Neural progenitor cell (in vitro differentiated cells): Measurements from ENCODE around the gene DSCAML1. TPM values are rescaled to one million over a fixed set of nuclear protein-coding genes. Genes with fewer than 3 reads are reported as not detected.

Experiments
- DNase-seq: peaks from one replicate; pipeline ENCODE4 v3.0.0-alpha.2; 2016; ENCODE audit warnings: low spot score
- H2AFZ ChIP-seq: fragments of 200-600 bp; sonication (generic); replicated peaks from 2 replicates; pipeline ENCODE4 v1.6.1; 2016; ENCODE audit warnings: antibody characterized with exemption
- H3F3A ChIP-seq: fragments of 200-600 bp; sonication (generic); 2 replicates; pipeline ENCODE4 v1.6.1; 2016; ENCODE audit warnings: antibody characterized with exemption, low read depth
- H3K27ac ChIP-seq: fragments of 200-600 bp; sonication (generic); 2 replicates; pipeline ENCODE4 v1.5.1; 2016; ENCODE audit warnings: mild to moderate bottlenecking
- H3K27me3 ChIP-seq: fragments of 200-600 bp; sonication (generic); 2 replicates; pipeline ENCODE4 v1.6.1; 2016; ENCODE audit warnings: mild to moderate bottlenecking, moderate library complexity
- H3K36me3 ChIP-seq: fragments of 200-600 bp; sonication (generic); 2 replicates; pipeline ENCODE4 v1.5.1; 2016
- H3K4me1 ChIP-seq: fragments of 200-600 bp; sonication (generic); 2 replicates; pipeline ENCODE4 v1.6.1; 2016; ENCODE audit warnings: mixed run types
- H3K4me2 ChIP-seq: fragments of 200-600 bp; sonication (generic); 2 replicates; pipeline ENCODE4 v1.6.1; 2016
- H3K4me3 ChIP-seq: fragments of 200-600 bp; sonication (generic); 2 replicates; pipeline ENCODE4 v1.5.1; 2016
- H3K79me2 ChIP-seq: fragments of 200-600 bp; sonication (generic); 2 replicates; pipeline ENCODE4 v1.6.1; 2016; ENCODE audit warnings: low read depth
- H3K9ac ChIP-seq: fragments of 200-600 bp; sonication (generic); 2 replicates; pipeline ENCODE4 v1.6.1; 2016
- H3K9me3 ChIP-seq: fragments of 200-600 bp; sonication (generic); 2 replicates; pipeline ENCODE4 v1.5.1; 2016; ENCODE audit warnings: low read depth
- H4K20me1 ChIP-seq: fragments of 200-600 bp; sonication (generic); 2 replicates; pipeline ENCODE4 v1.6.1; 2016; ENCODE audit warnings: low read depth
- H3K27ac Mint-ChIP-seq: 3 replicates; pipeline ENCODE4 v1.8.0; 2021; ENCODE audit warnings: mixed read lengths
- H3K27me3 Mint-ChIP-seq: 2 replicates; pipeline ENCODE4 v1.8.0; 2022; ENCODE audit warnings: low read depth, mild to moderate bottlenecking, inconsistent platforms, moderate library complexity, mixed read lengths; ENCODE audit not compliant: insufficient read depth
- H3K36me3 Mint-ChIP-seq: 3 replicates; pipeline ENCODE4 v1.8.0; 2021; ENCODE audit warnings: mixed read lengths
- H3K4me1 Mint-ChIP-seq: 3 replicates; pipeline ENCODE4 v1.8.0; 2021; ENCODE audit warnings: mixed read lengths
- H3K4me3 Mint-ChIP-seq: 3 replicates; pipeline ENCODE4 v1.8.0; 2021; ENCODE audit warnings: mild to moderate bottlenecking, moderate library complexity, mixed read lengths
- H3K9me3 Mint-ChIP-seq: 3 replicates; pipeline ENCODE4 v1.8.0; 2020; ENCODE audit warnings: mixed read lengths
- EZH2 ChIP-seq: fragments of 200-600 bp; sonication (generic); IDR thresholded peaks from 2 replicates; pipeline ENCODE4 v1.6.1; 2017; ENCODE audit warnings: antibody characterized with exemption, mild to moderate bottlenecking, moderate library complexity
- EZH2phosphoT487 ChIP-seq: fragments of 200-600 bp; sonication (generic); IDR thresholded peaks from 2 replicates; pipeline ENCODE4 v1.6.1; 2017; ENCODE audit warnings: antibody characterized with exemption
- total RNA-seq: library from RNA; depleted of rRNA; stranded (reverse); fragments of >200 nt; gene quantifications from 2 replicates; pipeline ENCODE4 v1.2.3, GENCODE V29; 2015; ENCODE audit warnings: low replicate concordance
- TF ChIP-seq, protein P1 (sequence below): fragments of 200-600 bp; sonication (generic); IDR thresholded peaks from 2 replicates; pipeline ENCODE4 v1.5.1; 2017; ENCODE audit warnings: antibody characterized with exemption, mild to moderate bottlenecking

The DSCAML1 gene
- total RNA-seq, 1 donor from 2014 or later = 0.06 TPM

DNA sequence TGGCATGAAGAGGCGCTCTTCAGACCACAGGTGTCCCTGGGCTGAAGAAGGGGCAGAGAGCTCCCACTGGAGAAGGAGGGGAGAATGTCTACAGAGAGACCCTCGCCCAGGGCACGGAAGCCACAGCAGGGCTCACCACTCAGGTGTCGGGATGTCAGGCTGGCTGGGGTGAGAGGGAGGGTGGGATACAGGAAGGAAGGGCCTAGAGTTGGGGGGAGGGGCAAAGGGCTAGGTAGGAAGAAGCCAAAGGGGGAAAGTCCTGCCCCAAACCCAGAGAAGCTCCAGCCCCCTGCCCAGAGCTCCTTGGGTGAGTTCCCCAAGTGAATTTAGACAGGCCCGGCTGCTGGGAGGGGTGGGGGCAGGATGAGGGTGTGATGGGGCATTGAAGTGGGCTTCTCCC is 237.3 kb downstream of the DSCAML1 start:
- H3K27me3 Mint-ChIP-seq = peaks cover 28% of the 10 kb centered on the region
- no peak overlapping the region for H3K27ac ChIP-seq
- H3K9me3 ChIP-seq = no peaks in the 10 kb centered on the region
- H3K4me3 ChIP-seq = no peak overlapping the region
- no peaks in the 10 kb centered on the region for H3K36me3 Mint-ChIP-seq
- peaks cover 37% of the 10 kb centered on the region for H3K4me1 Mint-ChIP-seq
- peaks cover 3% of the 10 kb centered on the region for H3K9me3 Mint-ChIP-seq
- DNase-seq = no peak
- H3K79me2 ChIP-seq = no peaks in the 10 kb centered on the region
- H3K27me3 ChIP-seq = no peaks in the 10 kb centered on the region
- H3K27ac Mint-ChIP-seq = no peak overlapping the region
- H3K36me3 ChIP-seq = no peaks in the 10 kb centered on the region
- no peak overlapping the region for H3K9ac ChIP-seq
- H3F3A ChIP-seq = no peaks in the 10 kb centered on the region
- H3K4me3 Mint-ChIP-seq = no peak overlapping the region
- H2AFZ ChIP-seq = no peak overlapping the region
- TF ChIP-seq EZH2phosphoT487 = no peak
- TF ChIP-seq, protein P1, sequence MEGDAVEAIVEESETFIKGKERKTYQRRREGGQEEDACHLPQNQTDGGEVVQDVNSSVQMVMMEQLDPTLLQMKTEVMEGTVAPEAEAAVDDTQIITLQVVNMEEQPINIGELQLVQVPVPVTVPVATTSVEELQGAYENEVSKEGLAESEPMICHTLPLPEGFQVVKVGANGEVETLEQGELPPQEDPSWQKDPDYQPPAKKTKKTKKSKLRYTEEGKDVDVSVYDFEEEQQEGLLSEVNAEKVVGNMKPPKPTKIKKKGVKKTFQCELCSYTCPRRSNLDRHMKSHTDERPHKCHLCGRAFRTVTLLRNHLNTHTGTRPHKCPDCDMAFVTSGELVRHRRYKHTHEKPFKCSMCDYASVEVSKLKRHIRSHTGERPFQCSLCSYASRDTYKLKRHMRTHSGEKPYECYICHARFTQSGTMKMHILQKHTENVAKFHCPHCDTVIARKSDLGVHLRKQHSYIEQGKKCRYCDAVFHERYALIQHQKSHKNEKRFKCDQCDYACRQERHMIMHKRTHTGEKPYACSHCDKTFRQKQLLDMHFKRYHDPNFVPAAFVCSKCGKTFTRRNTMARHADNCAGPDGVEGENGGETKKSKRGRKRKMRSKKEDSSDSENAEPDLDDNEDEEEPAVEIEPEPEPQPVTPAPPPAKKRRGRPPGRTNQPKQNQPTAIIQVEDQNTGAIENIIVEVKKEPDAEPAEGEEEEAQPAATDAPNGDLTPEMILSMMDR = no peak
- TF ChIP-seq EZH2 = no peak
- H3K4me1 ChIP-seq = peaks cover 13% of the 10 kb centered on the region
- no peaks in the 10 kb centered on the region for H4K20me1 ChIP-seq
- no peak overlapping the region for H3K4me2 ChIP-seq

DNA sequence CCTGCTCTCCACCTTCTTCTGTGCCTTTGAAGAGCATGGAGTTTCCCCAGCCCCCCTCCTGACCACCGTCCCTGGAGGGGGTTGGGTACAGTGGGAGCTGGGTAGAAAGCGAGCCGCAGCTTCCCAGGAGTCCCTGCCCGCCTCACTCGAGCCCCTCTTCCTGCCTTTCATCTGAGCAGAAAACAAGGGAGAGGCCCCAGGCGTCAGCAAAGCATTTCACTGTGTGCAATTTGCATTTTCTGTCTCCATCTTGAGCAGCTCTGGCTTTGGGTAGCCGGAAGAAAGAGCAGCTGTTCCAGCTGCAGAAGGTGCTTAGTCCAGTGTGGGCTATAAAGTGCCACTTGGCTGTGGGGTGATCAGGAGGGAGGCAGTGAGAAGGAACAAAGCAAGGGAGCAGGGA is 239.7 kb downstream of the DSCAML1 start:
- Histone ChIP-seq H3K9me3 (no peaks in the 10 kb centered on the region), H3K9ac (no peak overlapping the region), H3K36me3 (no peaks in the 10 kb centered on the region), H3K4me2 (peak overlapping the region; percentile 34), H3K27me3 (no peaks in the 10 kb centered on the region), H3K4me1 (peaks cover 15% of the 10 kb centered on the region), H3F3A (no peaks in the 10 kb centered on the region), H3K79me2 (no peaks in the 10 kb centered on the region), H4K20me1 (peaks cover under 1% of the 10 kb centered on the region), H3K4me3 (no peak overlapping the region), H2AFZ (peak overlapping the region; percentile 71), H3K27ac (no peak overlapping the region)
- Mint-ChIP-seq H3K9me3 (peaks cover 6% of the 10 kb centered on the region), H3K4me3 (no peak overlapping the region), H3K27ac (peak overlapping the region; percentile 68), H3K36me3 (no peaks in the 10 kb centered on the region), H3K4me1 (peaks cover 43% of the 10 kb centered on the region), H3K27me3 (peaks cover 39% of the 10 kb centered on the region)
- no peak for DNase-seq
- no peak for TF ChIP-seq EZH2phosphoT487
- no peak for TF ChIP-seq EZH2
- TF ChIP-seq, protein P1 = no peak

DNA sequence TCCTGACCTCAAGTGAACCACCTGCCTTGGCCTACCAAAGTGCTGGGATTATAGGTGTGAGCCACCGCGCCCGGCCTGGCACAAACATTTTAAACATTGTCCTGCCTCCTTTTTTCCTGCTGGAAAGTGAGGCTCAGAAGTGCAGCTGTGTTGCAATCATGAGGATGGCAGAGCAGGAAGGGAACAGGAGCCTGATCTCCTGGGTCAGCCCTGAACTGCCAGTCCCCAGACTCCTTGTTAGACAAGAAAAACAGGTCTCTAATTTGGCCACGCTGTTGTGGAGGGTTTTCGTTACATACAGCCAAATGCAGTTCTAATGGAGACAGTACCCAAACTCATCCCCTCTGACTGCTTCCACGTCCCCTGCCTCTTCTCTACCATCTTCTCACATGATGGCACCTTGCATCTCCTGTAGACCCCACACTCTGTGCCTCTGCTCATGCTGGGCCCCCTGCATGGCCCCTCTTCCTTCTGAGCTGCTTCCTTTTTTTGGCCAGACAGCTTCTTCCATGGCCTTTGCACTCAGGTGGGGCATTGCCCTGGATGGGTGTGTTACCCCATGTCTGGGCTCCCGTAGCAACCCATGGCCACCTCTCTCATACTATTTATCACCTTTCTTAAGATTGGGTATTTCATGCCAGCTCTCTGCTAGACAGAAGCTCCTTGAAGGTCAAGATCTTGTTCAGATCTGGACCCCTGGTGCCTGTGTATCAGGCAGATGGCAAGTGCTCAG is 242.2 kb downstream of the DSCAML1 start:
- no peak for DNase-seq
- Mint-ChIP-seq H3K9me3 (peaks cover 6% of the 10 kb centered on the region), H3K27me3 (peaks cover 53% of the 10 kb centered on the region), H3K36me3 (no peaks in the 10 kb centered on the region), H3K27ac (no peak overlapping the region), H3K4me3 (no peak overlapping the region), H3K4me1 (peaks cover 65% of the 10 kb centered on the region)
- no peak overlapping the region for H3K27ac ChIP-seq
- no peaks in the 10 kb centered on the region for H3K79me2 ChIP-seq
- peaks cover 7% of the 10 kb centered on the region for H3K27me3 ChIP-seq
- no peak overlapping the region for H3K4me3 ChIP-seq
- TF ChIP-seq, protein P1 = no peak
- TF ChIP-seq EZH2 = no peak
- no peak for TF ChIP-seq EZH2phosphoT487
- no peaks in the 10 kb centered on the region for H3K36me3 ChIP-seq
- H3K9me3 ChIP-seq = no peaks in the 10 kb centered on the region
- peaks cover 5% of the 10 kb centered on the region for H4K20me1 ChIP-seq
- H3K9ac ChIP-seq = no peak overlapping the region
- H3K4me1 ChIP-seq = peaks cover 24% of the 10 kb centered on the region
- H3F3A ChIP-seq = no peaks in the 10 kb centered on the region
- no peak overlapping the region for H3K4me2 ChIP-seq
- no peak overlapping the region for H2AFZ ChIP-seq
